ENCODE results near the gene PDK4. TPM values are rescaled to one million over a fixed set of nuclear protein-coding genes. Genes with fewer than 3 reads are reported as not detected.
"Not testable (repeated sequence)": the region's sequence is repeated elsewhere in the genome, so short reads cannot be mapped to it uniquely, and the experiment has no call there.

PDK4 gene
- total RNA-seq, 1 donor from 2014 or later = 13.0 TPM

- Histone ChIP-seq H3K4me3 (ENCODE audit: low read length in 3 of 3) (no peak overlapping the region), H3K27me3 (ENCODE audit: control insufficient read depth in 3 of 3, insufficient read depth in 3 of 3, low read length in 3 of 3) (no peaks in the 10 kb centered on the region), H3K4me1 (ENCODE audit: control insufficient read depth in 3 of 3, insufficient read depth in 3 of 3, low read length in 3 of 3) (peaks cover 32% of the 10 kb centered on the region in 3 donors), H3K9me3 (ENCODE audit: control insufficient read depth in 3 of 3, low read length in 3 of 3) (no peaks in the 10 kb centered on the region), H3K27ac (ENCODE audit: low read depth, low read length) (no peak overlapping the region), H3K9ac (ENCODE audit: low read depth in 1 of 3, low read length in 3 of 3) (no peak overlapping the region), H3K36me3 (ENCODE audit: control insufficient read depth in 3 of 3, insufficient read depth in 3 of 3, low read length in 3 of 3) (no peaks in the 10 kb centered on the region)
Measured at GRCh38 chr7:95605275-95605674, 9.0 kb upstream of the PDK4 start.

DNA sequence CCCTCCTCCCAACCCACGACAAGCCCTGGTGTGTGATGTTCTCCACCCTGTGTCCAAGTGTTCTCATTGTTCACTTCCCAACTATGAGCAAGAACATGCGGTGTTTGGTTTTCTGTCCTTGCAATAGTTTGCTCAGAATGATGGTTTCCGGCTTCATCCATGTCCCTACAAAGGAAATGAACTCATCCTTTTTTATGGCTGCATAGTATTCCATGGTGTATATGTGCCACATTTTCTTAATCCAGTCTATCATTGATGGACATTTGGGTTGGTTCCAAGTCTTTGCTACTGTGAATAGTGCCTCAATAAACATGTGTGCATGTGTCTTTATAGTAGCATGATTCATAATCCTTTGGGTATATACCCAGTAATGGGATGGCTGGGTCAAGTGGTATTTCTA is 8.5 kb upstream of the PDK4 start:
- H3K36me3 ChIP-seq (ENCODE audit: control insufficient read depth in 3 of 3, insufficient read depth in 3 of 3, low read length in 3 of 3); H3K27me3 ChIP-seq (ENCODE audit: control insufficient read depth in 3 of 3, insufficient read depth in 3 of 3, low read length in 3 of 3); H3K27ac ChIP-seq (ENCODE audit: low read depth, low read length); H3K9me3 ChIP-seq (ENCODE audit: control insufficient read depth in 3 of 3, low read length in 3 of 3); H3K4me3 ChIP-seq (ENCODE audit: low read length in 3 of 3); H3K9ac ChIP-seq (ENCODE audit: low read depth in 1 of 3, low read length in 3 of 3): not testable (repeated sequence)
- H3K4me1 ChIP-seq (ENCODE audit: control insufficient read depth in 3 of 3, insufficient read depth in 3 of 3, low read length in 3 of 3) = peaks cover 28 to 32% (median 30%) of the 10 kb centered on the region in 3 donors

GRCh38 chr7:95604397-95604796 is 8.1 kb upstream of the PDK4 start:
- peaks cover 24 to 33% (median 29%) of the 10 kb centered on the region in 3 donors for H3K4me1 ChIP-seq (ENCODE audit: control insufficient read depth in 3 of 3, insufficient read depth in 3 of 3, low read length in 3 of 3)
- not testable (repeated sequence) for H3K4me3 ChIP-seq (ENCODE audit: low read length in 3 of 3); H3K27ac ChIP-seq (ENCODE audit: low read depth, low read length); H3K9me3 ChIP-seq (ENCODE audit: control insufficient read depth in 3 of 3, low read length in 3 of 3); H3K27me3 ChIP-seq (ENCODE audit: control insufficient read depth in 3 of 3, insufficient read depth in 3 of 3, low read length in 3 of 3); H3K36me3 ChIP-seq (ENCODE audit: control insufficient read depth in 3 of 3, insufficient read depth in 3 of 3, low read length in 3 of 3); H3K9ac ChIP-seq (ENCODE audit: low read depth in 1 of 3, low read length in 3 of 3)

DNA sequence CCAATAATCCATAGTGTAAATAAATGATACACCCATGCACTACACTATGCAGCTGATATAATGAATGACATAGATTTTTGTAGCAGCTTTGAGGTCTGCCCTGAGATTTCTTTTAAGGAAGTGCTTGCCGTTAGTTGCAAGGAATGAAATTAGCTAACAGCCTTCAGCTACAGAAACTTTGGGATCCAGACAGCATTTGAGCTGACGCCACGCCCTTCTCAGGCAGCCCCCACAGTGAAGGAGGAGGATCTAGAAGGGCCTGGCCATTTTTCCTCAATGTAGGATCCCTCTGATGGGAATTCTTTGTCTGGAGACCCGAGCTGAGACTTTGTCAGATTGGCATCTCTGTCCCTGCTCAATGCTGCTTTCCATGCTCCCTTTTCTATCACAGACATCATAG is 6.1 kb upstream of the PDK4 start:
- Histone ChIP-seq H3K27me3 (ENCODE audit: control insufficient read depth in 3 of 3, insufficient read depth in 3 of 3, low read length in 3 of 3) (no peaks in the 10 kb centered on the region), H3K9ac (ENCODE audit: low read depth in 1 of 3, low read length in 3 of 3) (no peak overlapping the region), H3K36me3 (ENCODE audit: control insufficient read depth in 3 of 3, insufficient read depth in 3 of 3, low read length in 3 of 3) (no peaks in the 10 kb centered on the region), H3K9me3 (ENCODE audit: control insufficient read depth in 3 of 3, low read length in 3 of 3) (no peaks in the 10 kb centered on the region), H3K4me3 (ENCODE audit: low read length in 3 of 3) (no peak overlapping the region), H3K27ac (ENCODE audit: low read depth, low read length) (no peak overlapping the region), H3K4me1 (ENCODE audit: control insufficient read depth in 3 of 3, insufficient read depth in 3 of 3, low read length in 3 of 3) (peaks cover 20 to 31% (median 24%) of the 10 kb centered on the region in 3 donors)

GRCh38 chr7:95601316-95601715 is 5.0 kb upstream of the PDK4 start:
- Histone ChIP-seq H3K9me3 (ENCODE audit: control insufficient read depth in 3 of 3, low read length in 3 of 3) (no peaks in the 10 kb centered on the region), H3K27ac (ENCODE audit: low read depth, low read length) (no peak overlapping the region), H3K4me1 (ENCODE audit: control insufficient read depth in 3 of 3, insufficient read depth in 3 of 3, low read length in 3 of 3) (peaks cover 20 to 25% (median 20%) of the 10 kb centered on the region in 3 donors), H3K36me3 (ENCODE audit: control insufficient read depth in 3 of 3, insufficient read depth in 3 of 3, low read length in 3 of 3) (no peaks in the 10 kb centered on the region), H3K9ac (ENCODE audit: low read depth in 1 of 3, low read length in 3 of 3) (no peak overlapping the region), H3K27me3 (ENCODE audit: control insufficient read depth in 3 of 3, insufficient read depth in 3 of 3, low read length in 3 of 3) (no peaks in the 10 kb centered on the region), H3K4me3 (ENCODE audit: low read length in 3 of 3) (no peak overlapping the region)

DNA sequence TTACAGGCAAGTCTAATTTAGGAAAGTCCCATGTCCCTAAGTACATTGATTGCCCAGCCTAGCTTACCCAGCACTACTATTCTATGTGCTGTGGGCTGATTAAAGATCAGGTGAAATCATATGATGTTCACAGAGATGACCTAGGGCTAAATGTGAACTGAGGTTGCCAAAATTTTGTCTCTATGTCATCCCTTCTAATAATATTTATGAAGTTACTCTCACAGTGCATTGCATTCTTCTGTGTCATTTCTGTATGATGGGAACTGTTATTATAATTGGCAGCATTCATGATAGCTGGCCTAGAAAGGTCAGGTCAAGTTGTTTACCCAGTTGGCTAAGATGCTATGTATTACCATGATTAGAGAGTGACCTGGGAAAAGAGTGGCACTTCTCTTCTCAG is 2.8 kb upstream of the PDK4 start:
- Histone ChIP-seq H3K36me3 (ENCODE audit: control insufficient read depth in 3 of 3, insufficient read depth in 3 of 3, low read length in 3 of 3) (peaks cover 7 to 19% (median 7%) of the 10 kb centered on the region in 3 donors), H3K9me3 (ENCODE audit: control insufficient read depth in 3 of 3, low read length in 3 of 3) (no peaks in the 10 kb centered on the region), H3K27ac (ENCODE audit: low read depth, low read length) (peak overlapping the region; percentile 97), H3K4me1 (ENCODE audit: control insufficient read depth in 3 of 3, insufficient read depth in 3 of 3, low read length in 3 of 3) (peaks cover 25 to 28% (median 25%) of the 10 kb centered on the region in 3 donors), H3K27me3 (ENCODE audit: control insufficient read depth in 3 of 3, insufficient read depth in 3 of 3, low read length in 3 of 3) (no peaks in the 10 kb centered on the region), H3K4me3 (ENCODE audit: low read length in 3 of 3) (no peak overlapping the region), H3K9ac (ENCODE audit: low read depth in 1 of 3, low read length in 3 of 3) (peak overlapping the region in 1 of 3 donors; percentile 4)

GRCh38 chr7:95598511-95598910 is 2.2 kb upstream of the PDK4 start:
- peaks cover 7 to 22% (median 12%) of the 10 kb centered on the region in 3 donors for H3K36me3 ChIP-seq (ENCODE audit: control insufficient read depth in 3 of 3, insufficient read depth in 3 of 3, low read length in 3 of 3)
- peak overlapping the region in 1 of 3 donors; percentile 4 for H3K9ac ChIP-seq (ENCODE audit: low read depth in 1 of 3, low read length in 3 of 3)
- H3K27me3 ChIP-seq (ENCODE audit: control insufficient read depth in 3 of 3, insufficient read depth in 3 of 3, low read length in 3 of 3) = no peaks in the 10 kb centered on the region
- H3K9me3 ChIP-seq (ENCODE audit: control insufficient read depth in 3 of 3, low read length in 3 of 3) = no peaks in the 10 kb centered on the region
- no peak overlapping the region for H3K4me3 ChIP-seq (ENCODE audit: low read length in 3 of 3)
- H3K27ac ChIP-seq (ENCODE audit: low read depth, low read length) = peak overlapping the region; percentile 97
- H3K4me1 ChIP-seq (ENCODE audit: control insufficient read depth in 3 of 3, insufficient read depth in 3 of 3, low read length in 3 of 3) = peaks cover 26 to 31% (median 28%) of the 10 kb centered on the region in 3 donors

GRCh38 chr7:95595746-95596197 is 544 bp downstream of the PDK4 start:
- peaks cover 16 to 41% (median 38%) of the 10 kb centered on the region in 3 donors for H3K36me3 ChIP-seq (ENCODE audit: control insufficient read depth in 3 of 3, insufficient read depth in 3 of 3, low read length in 3 of 3)
- H3K4me3 ChIP-seq (ENCODE audit: low read length in 3 of 3) = peak overlapping the region; percentile 88 to 95 (median 94)
- no peaks in the 10 kb centered on the region for H3K27me3 ChIP-seq (ENCODE audit: control insufficient read depth in 3 of 3, insufficient read depth in 3 of 3, low read length in 3 of 3)
- peak overlapping the region; percentile 97 for H3K27ac ChIP-seq (ENCODE audit: low read depth, low read length)
- peak overlapping the region; percentile 88 to 99 (median 90) for H3K9ac ChIP-seq (ENCODE audit: low read depth in 1 of 3, low read length in 3 of 3)
- no peaks in the 10 kb centered on the region for H3K9me3 ChIP-seq (ENCODE audit: control insufficient read depth in 3 of 3, low read length in 3 of 3)
- peaks cover 30 to 41% (median 38%) of the 10 kb centered on the region in 3 donors for H3K4me1 ChIP-seq (ENCODE audit: control insufficient read depth in 3 of 3, insufficient read depth in 3 of 3, low read length in 3 of 3)

DNA sequence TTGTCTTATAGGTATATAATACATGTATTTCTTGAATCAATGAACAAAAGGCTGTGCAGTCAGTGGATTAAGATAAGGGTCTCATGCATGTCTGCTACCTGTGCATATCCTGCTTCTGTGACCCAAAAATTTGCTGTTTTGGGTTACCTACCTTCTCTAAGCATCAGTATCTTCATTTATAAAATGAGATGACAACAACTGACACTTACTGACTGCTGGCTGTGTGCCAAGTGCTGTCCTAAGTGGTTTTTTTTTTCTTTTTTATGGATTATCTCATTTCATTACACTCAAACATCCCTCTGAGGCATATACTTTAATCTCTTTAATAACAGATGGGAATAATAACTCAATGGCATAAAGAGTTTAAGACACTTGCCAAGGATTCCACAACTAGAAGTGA is 2.1 kb downstream of the PDK4 start:
- Histone ChIP-seq H3K4me3 (ENCODE audit: low read length in 3 of 3) (peak overlapping the region; percentile 52 to 95 (median 94)), H3K27ac (ENCODE audit: low read depth, low read length) (peak overlapping the region; percentile 97), H3K4me1 (ENCODE audit: control insufficient read depth in 3 of 3, insufficient read depth in 3 of 3, low read length in 3 of 3) (peaks cover 24 to 45% (median 36%) of the 10 kb centered on the region in 3 donors)

DNA sequence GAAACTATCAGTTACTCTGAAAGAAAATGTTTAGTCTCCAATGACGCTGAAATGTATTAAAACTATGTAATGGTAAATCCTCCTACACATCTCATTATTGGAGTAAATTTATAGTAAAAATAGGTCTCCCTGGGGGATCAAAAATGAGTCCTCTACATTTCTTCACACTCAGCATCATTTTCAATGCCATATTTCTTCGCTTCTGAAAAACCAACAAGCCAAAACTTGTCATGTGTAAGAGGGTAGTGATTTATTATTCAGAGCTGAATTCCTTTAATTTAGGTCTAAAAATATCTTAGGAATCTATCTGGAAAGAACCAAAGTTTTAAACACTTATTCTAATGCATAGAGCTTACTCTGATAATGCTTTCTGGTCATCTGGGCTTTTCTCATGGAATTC is 3.0 kb downstream of the PDK4 start:
- Histone ChIP-seq H3K27ac (ENCODE audit: low read depth, low read length) (no peak overlapping the region), H3K27me3 (ENCODE audit: control insufficient read depth in 3 of 3, insufficient read depth in 3 of 3, low read length in 3 of 3) (no peaks in the 10 kb centered on the region), H3K9ac (ENCODE audit: low read depth in 1 of 3, low read length in 3 of 3) (peak overlapping the region in 2 of 3 donors; percentile 54 to 88), H3K9me3 (ENCODE audit: control insufficient read depth in 3 of 3, low read length in 3 of 3) (no peaks in the 10 kb centered on the region), H3K4me3 (ENCODE audit: low read length in 3 of 3) (peak overlapping the region; percentile 4 to 94 (median 42)), H3K4me1 (ENCODE audit: control insufficient read depth in 3 of 3, insufficient read depth in 3 of 3, low read length in 3 of 3) (peaks cover 22 to 37% (median 37%) of the 10 kb centered on the region in 3 donors), H3K36me3 (ENCODE audit: control insufficient read depth in 3 of 3, insufficient read depth in 3 of 3, low read length in 3 of 3) (peaks cover 29 to 62% (median 61%) of the 10 kb centered on the region in 3 donors)

More for the DNA sequence above, 2.1 kb downstream of the PDK4 start:
- Histone ChIP-seq H3K9ac (ENCODE audit: low read depth in 1 of 3, low read length in 3 of 3) (peak overlapping the region; percentile 9 to 99 (median 88)), H3K27me3 (ENCODE audit: control insufficient read depth in 3 of 3, insufficient read depth in 3 of 3, low read length in 3 of 3) (no peaks in the 10 kb centered on the region), H3K9me3 (ENCODE audit: control insufficient read depth in 3 of 3, low read length in 3 of 3) (no peaks in the 10 kb centered on the region), H3K36me3 (ENCODE audit: control insufficient read depth in 3 of 3, insufficient read depth in 3 of 3, low read length in 3 of 3) (peaks cover 24 to 54% (median 52%) of the 10 kb centered on the region in 3 donors)

Data from skeletal muscle tissue (tissue), 4 donors.